Smooth muscle cell (in vitro differentiated cells): ENCODE results near the gene CABCOCO1. TPM values are rescaled to one million over a fixed set of nuclear protein-coding genes. Genes with fewer than 3 reads are reported as not detected.

Experiments used
- DNase-seq: peaks from one replicate; lab custom pipeline; 2025; ENCODE audit not compliant: unreplicated experiment; lab: John Stamatoyannopoulos, UW
- H2AFZ ChIP-seq: fragments of 200-600 bp; sonication (generic); 2 replicates; pipeline ENCODE4 v1.6.0; 2016; ENCODE audit warnings: antibody characterized with exemption, low read depth, mild to moderate bottlenecking
- H3F3A ChIP-seq: fragments of 200-600 bp; sonication (generic); 2 replicates; pipeline ENCODE4 v1.6.0; 2017; ENCODE audit warnings: antibody characterized with exemption, low read depth
- H3K27ac ChIP-seq: fragments of 200-600 bp; sonication (generic); 2 replicates; pipeline ENCODE4 v1.5.1; 2016; ENCODE audit warnings: low read depth, mild to moderate bottlenecking
- H3K27me3 ChIP-seq: fragments of 200-600 bp; sonication (generic); 2 replicates; pipeline ENCODE4 v1.6.1; 2016; ENCODE audit warnings: low read depth, mild to moderate bottlenecking
- H3K36me3 ChIP-seq: fragments of 200-600 bp; sonication (generic); 2 replicates; pipeline ENCODE4 v1.5.1; 2016; ENCODE audit warnings: low read depth
- H3K4me1 ChIP-seq: fragments of 200-600 bp; sonication (generic); 2 replicates; pipeline ENCODE4 v1.5.1; 2016; ENCODE audit warnings: low read depth
- H3K4me2 ChIP-seq: fragments of 200-600 bp; sonication (generic); 2 replicates; pipeline ENCODE4 v1.6.0; 2016; ENCODE audit warnings: mild to moderate bottlenecking
- H3K4me3 ChIP-seq: fragments of 200-600 bp; sonication (generic); 2 replicates; pipeline ENCODE4 v1.5.1; 2016; ENCODE audit warnings: mild to moderate bottlenecking
- H3K79me2 ChIP-seq: fragments of 200-600 bp; sonication (generic); 2 replicates; pipeline ENCODE4 v1.6.0; 2016; ENCODE audit warnings: low read depth, mild to moderate bottlenecking
- H3K9ac ChIP-seq: fragments of 200-600 bp; sonication (generic); 2 replicates; pipeline ENCODE4 v1.6.0; 2016; ENCODE audit warnings: low read depth
- H3K9me3 ChIP-seq: fragments of 200-600 bp; sonication (generic); replicated peaks from 2 replicates; pipeline ENCODE4 v1.5.1; 2016; ENCODE audit warnings: low read depth
- H4K20me1 ChIP-seq: fragments of 200-600 bp; sonication (generic); 2 replicates; pipeline ENCODE4 v1.6.0; 2016; ENCODE audit warnings: low read depth
- CTCF ChIP-seq: fragments of 200-600 bp; sonication (generic); IDR thresholded peaks from 2 replicates; pipeline ENCODE4 v1.5.1; 2017; ENCODE audit warnings: borderline replicate concordance, mild to moderate bottlenecking, antibody characterized with exemption; ENCODE audit not compliant: insufficient read depth, poor library complexity, severe bottlenecking
- WGBS: methylation state at CpG from one replicate; pipeline ENCODE4 v1.1.7; 2016; ENCODE audit warnings: low lambda C conversion rate; 5-methylcytosine and 5-hydroxymethylcytosine counted together
- polyA plus RNA-seq: library from polyadenylated mRNA; unstranded; fragments of >200 nt; fragmentation: Nextera tagmentation; extraction: Ambion mirVana; gene quantifications from 2 replicates; pipeline ENCODE4 v1.2.1, GENCODE V29; 2016
- total RNA-seq: library from RNA; depleted of rRNA; stranded (reverse); fragments of >200 nt; gene quantifications from 2 replicates; pipeline ENCODE4 v1.2.3, GENCODE V29; 2014

CABCOCO1 gene
- total RNA-seq (0.58 TPM in 1 of 2 replicates, not detected in the other), polyA plus RNA-seq (0.34 and 1.2 TPM in 2 replicates)

- no peak for TF ChIP-seq CTCF
- no peaks in the 10 kb centered on the region for H3K9me3 ChIP-seq
- H3K9ac ChIP-seq = peak within 1 kb of the TSS; percentile 6
- peak; percentile 31 for DNase-seq
- no peaks in the 10 kb centered on the region for H3K79me2 ChIP-seq
- peak within 1 kb of the TSS; percentile 61 for H3K4me3 ChIP-seq
- H3K36me3 ChIP-seq = no peaks in the 10 kb centered on the region
- H3K4me1 ChIP-seq = no peaks in the 10 kb centered on the region
- WGBS = under 1% methylated on average over 51 of the region's 51 CpGs
- no peak within 1 kb of the TSS for H3K27ac ChIP-seq
- H3K27me3 ChIP-seq = no peaks in the 10 kb centered on the region
- no peaks in the 10 kb centered on the region for H3F3A ChIP-seq
- peak within 1 kb of the TSS; percentile 78 for H2AFZ ChIP-seq
- peak within 1 kb of the TSS; percentile 86 for H3K4me2 ChIP-seq
- no peaks in the 10 kb centered on the region for H4K20me1 ChIP-seq
These were observed at the start of gene CABCOCO1 for GRCh38 chr10:61662794-61663259. Gene CABCOCO1 (plus strand): TSS chr10:61662929. CDS start chr10:61662973, 44 bp downstream.

GRCh38 chr10:61613665-61614064 is 49.1 kb upstream of the CABCOCO1 start:
- Histone ChIP-seq H3K4me3 (no peak overlapping the region), H4K20me1 (no peaks in the 10 kb centered on the region), H3K9me3 (no peaks in the 10 kb centered on the region), H3K27ac (no peak overlapping the region), H2AFZ (no peak overlapping the region), H3K9ac (no peak overlapping the region), H3K4me2 (no peak overlapping the region), H3K79me2 (no peaks in the 10 kb centered on the region), H3K27me3 (no peaks in the 10 kb centered on the region), H3F3A (no peaks in the 10 kb centered on the region), H3K36me3 (no peaks in the 10 kb centered on the region), H3K4me1 (no peaks in the 10 kb centered on the region)
- no peak for DNase-seq
- 94% methylated on average over 2 of the region's 2 CpGs for WGBS
- TF ChIP-seq CTCF = no peak

GRCh38 chr10:61616611-61617010 is 46.1 kb upstream of the CABCOCO1 start:
- peak overlapping the region; percentile 20 for H3K4me2 ChIP-seq
- no peaks in the 10 kb centered on the region for H3K4me1 ChIP-seq
- no peaks in the 10 kb centered on the region for H3K9me3 ChIP-seq
- H3K4me3 ChIP-seq = no peak overlapping the region
- H2AFZ ChIP-seq = no peak overlapping the region
- no peaks in the 10 kb centered on the region for H3K36me3 ChIP-seq
- peak overlapping the region; percentile 45 for H3K27ac ChIP-seq
- DNase-seq = no peak
- H3K9ac ChIP-seq = no peak overlapping the region
- H3K79me2 ChIP-seq = no peaks in the 10 kb centered on the region
- 90% methylated on average over 4 of the region's 4 CpGs for WGBS
- H3F3A ChIP-seq = no peaks in the 10 kb centered on the region
- TF ChIP-seq CTCF = no peak
- no peaks in the 10 kb centered on the region for H3K27me3 ChIP-seq
- no peaks in the 10 kb centered on the region for H4K20me1 ChIP-seq

- Histone ChIP-seq H2AFZ (no peak overlapping the region), H3K9me3 (no peaks in the 10 kb centered on the region), H3F3A (no peaks in the 10 kb centered on the region), H3K36me3 (no peaks in the 10 kb centered on the region), H3K9ac (no peak overlapping the region), H3K27ac (peak overlapping the region; percentile 45), H4K20me1 (no peaks in the 10 kb centered on the region), H3K4me1 (no peaks in the 10 kb centered on the region), H3K4me2 (peak overlapping the region; percentile 20), H3K79me2 (no peaks in the 10 kb centered on the region), H3K27me3 (no peaks in the 10 kb centered on the region), H3K4me3 (no peak overlapping the region)
- no peak for DNase-seq
- TF ChIP-seq CTCF = no peak
These were observed 45.5 kb upstream of the CABCOCO1 start for GRCh38 chr10:61617180-61617579.
